HG03060 (cell line): ENCODE results near the gene AP2B1.
"Not testable (repeated sequence)": the region's sequence is repeated elsewhere in the genome, so short reads cannot be mapped to it uniquely, and the experiment has no call there.

Experiments
- ATAC-seq: cut with Tn5 transposase; IDR thresholded peaks from one replicate; pipeline ENCODE4 v1.9.1; 2021; ENCODE audit warnings: low read depth, moderate number of reproducible peaks; ENCODE audit not compliant: unreplicated experiment

AP2B1 gene

DNA sequence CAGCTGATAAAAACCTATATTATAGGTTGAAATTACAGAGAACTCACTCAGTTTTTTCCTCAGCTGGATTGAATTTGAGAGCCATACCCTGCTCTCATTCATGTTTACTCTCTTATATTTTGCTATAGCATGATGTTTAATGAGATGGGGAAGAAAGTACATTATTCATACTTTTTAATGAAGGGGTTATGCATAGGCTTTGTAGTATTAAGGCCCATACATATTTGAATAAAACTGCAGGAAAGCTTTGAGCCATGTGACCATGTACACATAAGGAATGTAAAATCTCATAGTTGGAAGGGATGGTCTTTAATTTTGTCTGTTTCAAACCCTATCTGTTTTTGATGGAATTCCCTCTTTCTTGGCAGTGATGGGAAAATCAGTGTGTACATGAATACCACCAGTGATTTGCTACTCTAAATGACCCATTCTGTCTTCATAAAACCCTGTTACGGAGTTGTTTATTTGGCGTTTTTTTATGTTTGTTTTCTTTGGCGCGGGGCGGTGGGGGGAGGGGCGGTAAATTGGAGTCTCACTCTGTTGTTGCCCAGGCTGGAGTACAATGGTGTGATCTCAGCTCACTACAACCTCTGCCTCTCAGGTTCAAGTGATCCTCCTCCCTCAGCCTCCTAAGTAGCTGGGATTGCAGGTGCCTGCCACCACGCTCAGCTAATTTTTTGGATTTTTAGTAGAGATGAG lies 105.5 kb downstream of the AP2B1 start:
- ATAC-seq, result no peak

DNA sequence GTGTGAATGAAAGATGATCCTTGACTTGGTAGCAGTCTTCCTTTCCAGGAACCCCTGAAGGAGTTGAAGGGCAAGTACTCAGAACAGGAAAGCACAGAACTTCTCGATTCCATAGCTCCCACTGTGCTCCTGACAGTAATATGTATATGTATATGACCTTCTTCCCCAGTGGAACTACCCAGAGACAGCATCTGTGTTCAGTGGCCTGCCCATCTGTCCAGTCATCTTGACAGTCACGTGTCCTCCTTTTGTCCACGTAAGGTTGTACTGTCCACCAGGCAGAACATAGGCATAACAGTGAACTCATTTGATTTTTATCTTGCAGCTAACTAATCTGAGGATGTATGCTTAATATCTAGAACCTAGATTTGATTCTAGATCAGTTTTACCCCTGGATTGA lies 106.5 kb downstream of the AP2B1 start:
- no peak for ATAC-seq

GRCh38 chr17:35694906-35695305 lies 107.8 kb downstream of the AP2B1 start:
- ATAC-seq, result no peak

DNA sequence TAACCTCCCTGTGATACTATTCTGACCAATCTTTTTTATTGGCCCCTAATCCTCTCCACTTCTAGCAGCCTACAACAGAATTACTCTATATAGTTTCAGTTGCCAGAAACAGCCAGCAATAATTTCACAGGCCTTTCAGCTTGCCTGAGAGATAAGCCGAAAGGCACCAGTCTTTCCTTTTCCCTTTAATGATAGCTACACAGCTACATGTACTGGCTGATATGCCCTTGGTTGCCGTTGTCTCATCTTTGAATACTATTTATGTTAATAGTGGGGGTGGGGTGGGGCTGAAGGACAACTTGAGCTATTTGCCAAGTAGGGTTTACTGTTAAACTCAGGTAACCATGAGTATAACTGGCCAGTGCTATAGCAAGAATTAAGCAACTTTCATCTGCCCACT lies 108.5 kb downstream of the AP2B1 start:
- no peak for ATAC-seq

- no peak for ATAC-seq
These were observed 111.7 kb downstream of the AP2B1 start for GRCh38 chr17:35698800-35699199.

DNA sequence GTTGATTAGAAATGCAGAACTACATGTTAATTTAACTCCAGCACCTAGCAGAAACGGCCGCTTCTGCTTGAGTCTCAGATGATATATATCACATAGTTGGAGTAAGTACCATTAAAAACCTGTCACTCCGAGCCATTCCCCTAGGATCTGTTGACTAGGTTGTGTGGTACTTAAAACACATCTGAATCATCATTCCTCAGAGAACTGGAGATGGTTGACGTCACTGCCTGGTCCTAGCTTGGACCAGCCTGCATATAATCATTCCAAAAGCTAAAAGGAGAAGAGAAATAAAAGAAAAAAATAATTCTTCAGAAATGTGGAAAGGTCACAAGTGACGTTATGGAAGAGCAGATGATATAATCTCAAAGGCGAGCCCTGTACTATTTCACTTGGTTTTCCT lies 113.0 kb downstream of the AP2B1 start:
- no peak for ATAC-seq

DNA sequence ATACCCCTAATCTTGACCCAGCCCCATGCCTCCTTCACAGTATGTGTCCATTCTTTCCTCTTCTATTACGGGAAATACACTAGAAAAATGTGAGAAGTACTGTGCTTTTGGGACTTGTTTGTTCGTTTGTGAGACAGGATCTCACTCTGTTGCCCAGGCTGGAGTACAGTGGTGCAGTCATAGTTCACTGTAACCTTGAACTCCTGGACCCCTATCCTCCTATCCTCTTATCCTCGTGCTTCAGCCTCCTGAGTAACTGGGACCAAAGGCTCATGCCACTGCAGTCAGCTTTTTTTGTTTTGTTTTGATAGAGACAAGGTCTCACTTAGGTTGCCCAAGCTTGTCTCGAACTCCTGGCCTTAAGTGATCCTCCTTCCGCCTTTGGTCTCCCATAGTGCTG lies 114.4 kb downstream of the AP2B1 start:
- no peak for ATAC-seq

- not testable (repeated sequence) for ATAC-seq
These were observed 116.2 kb downstream of the AP2B1 start for GRCh38 chr17:35703308-35703707.

GRCh38 chr17:35705230-35705629 lies 118.1 kb downstream of the AP2B1 start:
- ATAC-seq, result no peak

GRCh38 chr17:35705705-35706104 lies 118.6 kb downstream of the AP2B1 start:
- no peak for ATAC-seq

- ATAC-seq, result no peak
These were observed 121.0 kb downstream of the AP2B1 start for GRCh38 chr17:35708149-35708548.

GRCh38 chr17:35708951-35709350 lies 121.8 kb downstream of the AP2B1 start:
- ATAC-seq, result no peak

- no peak for ATAC-seq
These were observed 122.8 kb downstream of the AP2B1 start for GRCh38 chr17:35709874-35710273.

DNA sequence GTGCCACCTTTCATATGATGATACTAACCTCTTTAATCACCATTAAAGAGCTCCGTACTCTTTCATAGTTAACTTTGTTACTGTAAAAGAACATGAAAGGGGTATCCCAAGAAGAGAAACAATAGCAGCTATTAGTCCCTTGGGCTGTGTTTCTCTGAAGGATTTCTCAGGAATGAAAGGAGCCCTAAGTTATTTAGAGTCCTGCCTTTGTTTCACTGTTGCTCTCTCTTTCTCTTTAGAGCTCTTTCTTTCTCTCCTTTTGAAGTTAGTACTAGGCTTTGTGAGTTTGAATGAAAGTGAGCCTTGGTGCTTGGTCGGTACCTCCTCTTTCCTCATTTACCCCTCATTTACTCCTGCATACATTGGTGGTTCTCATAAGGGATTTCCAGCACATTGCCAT lies 123.8 kb downstream of the AP2B1 start:
- no peak for ATAC-seq

DNA sequence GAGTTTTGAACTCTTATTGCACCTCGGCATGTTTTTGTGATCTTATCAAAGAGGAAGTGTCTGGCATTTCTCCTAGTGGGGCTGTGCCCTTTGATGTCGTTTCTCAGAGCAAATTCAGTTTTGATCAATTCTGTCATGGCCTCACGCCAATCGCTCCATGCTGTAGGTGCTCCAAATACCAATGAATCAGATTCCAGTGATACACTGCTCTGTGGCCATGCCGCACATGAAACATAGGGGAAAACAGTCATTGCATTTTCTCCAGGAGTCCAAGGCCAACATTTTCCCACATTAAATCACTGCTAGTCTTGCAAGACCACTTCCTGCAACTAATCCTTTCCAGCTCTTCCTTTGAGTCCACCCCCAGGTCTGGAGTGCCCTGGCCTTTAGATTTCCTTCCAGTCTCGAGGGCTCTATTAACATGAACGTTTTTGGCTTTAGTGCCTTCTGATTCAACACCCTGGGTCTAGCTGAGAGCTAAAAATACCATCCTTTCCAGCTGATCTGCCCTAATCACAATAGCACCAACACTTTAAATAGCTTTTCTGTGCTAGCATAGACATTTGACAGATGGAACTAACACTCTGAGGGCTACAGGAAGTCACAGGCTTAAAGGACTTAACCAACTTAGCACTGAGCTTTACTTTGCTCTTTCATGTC lies 126.1 kb downstream of the AP2B1 start:
- no peak for ATAC-seq

- ATAC-seq, result no peak
These were observed 127.9 kb downstream of the AP2B1 start for GRCh38 chr17:35714988-35715387.

- ATAC-seq, result no peak
These were observed 128.3 kb downstream of the AP2B1 start for GRCh38 chr17:35715416-35715815.

DNA sequence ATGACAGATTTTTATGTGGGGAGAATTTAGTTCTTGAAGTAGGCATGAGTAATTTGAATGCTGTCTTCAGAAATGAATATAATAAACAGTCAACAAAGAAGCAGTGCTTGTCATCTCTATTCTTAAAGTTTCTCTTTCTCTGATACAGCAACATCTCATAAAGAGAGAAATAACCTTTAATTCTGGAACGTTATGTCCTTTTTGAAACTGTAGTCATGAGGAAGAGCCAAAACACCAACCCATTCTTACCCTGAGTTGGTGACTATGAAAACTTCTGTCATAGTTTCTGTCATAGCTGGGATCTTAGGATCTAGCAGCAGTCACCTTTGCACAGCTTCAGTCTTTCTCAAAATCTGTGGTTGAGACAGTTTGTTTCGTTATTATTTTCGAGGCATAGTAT lies 129.1 kb downstream of the AP2B1 start:
- ATAC-seq, result no peak

- no peak for ATAC-seq
These were observed 129.9 kb downstream of the AP2B1 start for GRCh38 chr17:35716897-35717465.

GRCh38 chr17:35717475-35717874 lies 130.4 kb downstream of the AP2B1 start:
- ATAC-seq, result no peak

GRCh38 chr17:35723735-35724134 lies 136.6 kb downstream of the AP2B1 start:
- no peak for ATAC-seq

- ATAC-seq, result no peak
These were observed 137.9 kb downstream of the AP2B1 start for GRCh38 chr17:35725058-35725457.
